Neutrophil (primary cell): ENCODE results near the gene GLRX2.

ENCODE experiments used
- H3K27ac ChIP-seq: fragments of 200-600 bp; sonication (generic); 2 replicates; pipeline ENCODE4 v1.5.1; 2016; ENCODE audit warnings: mild to moderate bottlenecking, moderate library complexity
- H3K27me3 ChIP-seq: fragments of 200-600 bp; sonication (generic); 2 replicates; pipeline ENCODE4 v1.6.0; 2016; ENCODE audit warnings: mild to moderate bottlenecking
- H3K36me3 ChIP-seq: fragments of 200-600 bp; sonication (generic); 2 replicates; pipeline ENCODE4 v1.5.1; 2017
- H3K4me1 ChIP-seq, 2 experiments: fragments of 200-600 bp in 1 of 2; sonication (generic) in 1 of 2; 1 replicate in 1 of 2; 2 replicates in 1 of 2; pipeline versions ENCODE4 v1.5.1 to v1.6.1; 2013 to 2016; ENCODE audit warnings: low read depth in 1 of 2, low read length in 1 of 2, mild to moderate bottlenecking in 1 of 2, moderate library complexity in 1 of 2; ENCODE audit not compliant: control insufficient read depth in 1 of 2, insufficient read depth in 1 of 2
- H3K4me3 ChIP-seq, 2 experiments: fragments of 200-600 bp in 1 of 2; sonication (generic) in 1 of 2; 1 replicate in 1 of 2; 2 replicates in 1 of 2; pipeline ENCODE4 v1.5.1; 2013 to 2016; ENCODE audit warnings: low read depth in 1 of 2, low read length in 1 of 2, mild to moderate bottlenecking in 1 of 2, moderate library complexity in 1 of 2
- H3K9me3 ChIP-seq: fragments of 200-600 bp; sonication (generic); 2 replicates; pipeline ENCODE4 v1.5.1; 2016
- TF ChIP-seq, protein P1 (sequence below): fragments of 200-600 bp; sonication (generic); IDR thresholded peaks from 2 replicates; pipeline ENCODE4 v1.5.1; 2016; ENCODE audit warnings: antibody characterized with exemption

Gene GLRX2

DNA sequence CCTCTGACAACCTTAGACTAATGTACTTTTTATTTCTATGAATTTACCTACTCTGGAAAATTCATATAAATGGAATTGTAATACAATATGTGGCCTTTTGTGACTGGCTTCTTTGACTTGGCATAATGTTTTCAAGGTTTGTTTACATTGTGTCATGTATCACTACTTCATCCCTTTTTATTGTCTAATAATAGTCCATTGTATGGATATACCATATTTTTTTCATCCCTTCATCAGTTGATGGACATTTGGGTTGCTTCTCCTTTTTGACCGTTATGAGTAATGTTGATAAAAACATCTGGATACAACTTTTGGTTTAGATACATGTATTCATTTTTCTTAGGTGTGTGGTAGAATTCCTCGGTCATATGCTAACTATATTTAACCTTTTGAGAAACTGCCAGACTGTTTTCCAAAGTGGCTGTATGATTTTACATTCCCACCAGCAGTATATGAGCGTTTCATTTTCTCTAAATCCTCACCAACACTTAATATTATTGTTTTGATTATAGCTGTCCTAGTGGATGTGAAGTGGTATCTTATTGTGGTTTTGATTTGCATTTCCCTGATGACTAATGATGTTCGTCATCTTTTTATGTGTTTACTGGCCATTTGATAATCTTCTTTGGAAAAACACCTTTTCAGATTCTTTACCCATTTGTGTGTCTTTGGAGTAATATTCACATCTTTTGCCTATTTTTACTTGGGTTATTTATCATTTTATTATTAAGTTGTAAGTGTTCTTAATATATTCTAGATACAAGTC is 42.3 kb downstream of the GLRX2 start:
- no peaks in the 10 kb centered on the region for H3K9me3 ChIP-seq
- H3K27ac ChIP-seq: no peak overlapping the region
- H3K4me1 ChIP-seq: peaks cover 25% of the 10 kb centered on the region in 2 experiments
- TF ChIP-seq, protein P1, sequence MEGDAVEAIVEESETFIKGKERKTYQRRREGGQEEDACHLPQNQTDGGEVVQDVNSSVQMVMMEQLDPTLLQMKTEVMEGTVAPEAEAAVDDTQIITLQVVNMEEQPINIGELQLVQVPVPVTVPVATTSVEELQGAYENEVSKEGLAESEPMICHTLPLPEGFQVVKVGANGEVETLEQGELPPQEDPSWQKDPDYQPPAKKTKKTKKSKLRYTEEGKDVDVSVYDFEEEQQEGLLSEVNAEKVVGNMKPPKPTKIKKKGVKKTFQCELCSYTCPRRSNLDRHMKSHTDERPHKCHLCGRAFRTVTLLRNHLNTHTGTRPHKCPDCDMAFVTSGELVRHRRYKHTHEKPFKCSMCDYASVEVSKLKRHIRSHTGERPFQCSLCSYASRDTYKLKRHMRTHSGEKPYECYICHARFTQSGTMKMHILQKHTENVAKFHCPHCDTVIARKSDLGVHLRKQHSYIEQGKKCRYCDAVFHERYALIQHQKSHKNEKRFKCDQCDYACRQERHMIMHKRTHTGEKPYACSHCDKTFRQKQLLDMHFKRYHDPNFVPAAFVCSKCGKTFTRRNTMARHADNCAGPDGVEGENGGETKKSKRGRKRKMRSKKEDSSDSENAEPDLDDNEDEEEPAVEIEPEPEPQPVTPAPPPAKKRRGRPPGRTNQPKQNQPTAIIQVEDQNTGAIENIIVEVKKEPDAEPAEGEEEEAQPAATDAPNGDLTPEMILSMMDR: no peak
- no peaks in the 10 kb centered on the region for H3K27me3 ChIP-seq
- H3K36me3 ChIP-seq: no peaks in the 10 kb centered on the region
- H3K4me3 ChIP-seq: no peak overlapping the region

- H3K36me3 ChIP-seq: no peaks in the 10 kb centered on the region
- H3K9me3 ChIP-seq: no peaks in the 10 kb centered on the region
- TF ChIP-seq, protein P1: no peak
- peak overlapping the region in 1 of 2 experiments; percentile 82 for H3K4me3 ChIP-seq
- H3K27ac ChIP-seq: no peak overlapping the region
- peaks cover 25% of the 10 kb centered on the region in 2 experiments for H3K4me1 ChIP-seq
- H3K27me3 ChIP-seq: no peaks in the 10 kb centered on the region
These were observed 44.3 kb downstream of the GLRX2 start for GRCh38 chr1:193060938-193061337.

DNA sequence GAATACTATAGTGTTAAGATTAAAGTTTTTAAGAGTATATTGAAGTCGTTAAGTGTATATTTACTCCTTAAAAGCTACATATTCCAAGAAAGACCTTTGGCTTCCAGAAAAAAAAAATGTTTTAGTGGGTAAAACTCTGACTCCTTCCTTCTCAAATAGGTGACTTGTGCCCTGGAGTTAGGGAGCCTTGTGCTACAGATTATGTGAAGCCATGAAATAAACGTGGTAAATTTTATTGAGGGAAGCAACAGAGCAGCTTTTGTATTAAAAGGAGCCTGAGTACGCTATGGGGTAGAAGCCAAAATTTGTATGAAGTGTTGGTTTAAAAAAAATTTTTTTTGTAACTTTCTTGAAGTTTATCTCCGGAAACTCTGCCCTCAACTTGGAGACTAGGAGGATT is 44.8 kb downstream of the GLRX2 start:
- H3K9me3 ChIP-seq: no peaks in the 10 kb centered on the region
- TF ChIP-seq, protein P1: no peak
- peak overlapping the region; percentile 92 for H3K27ac ChIP-seq
- H3K27me3 ChIP-seq: no peaks in the 10 kb centered on the region
- H3K4me1 ChIP-seq: peaks cover 25% of the 10 kb centered on the region in 2 experiments
- H3K4me3 ChIP-seq: peak overlapping the region; percentile 82 to 95
- no peaks in the 10 kb centered on the region for H3K36me3 ChIP-seq

DNA sequence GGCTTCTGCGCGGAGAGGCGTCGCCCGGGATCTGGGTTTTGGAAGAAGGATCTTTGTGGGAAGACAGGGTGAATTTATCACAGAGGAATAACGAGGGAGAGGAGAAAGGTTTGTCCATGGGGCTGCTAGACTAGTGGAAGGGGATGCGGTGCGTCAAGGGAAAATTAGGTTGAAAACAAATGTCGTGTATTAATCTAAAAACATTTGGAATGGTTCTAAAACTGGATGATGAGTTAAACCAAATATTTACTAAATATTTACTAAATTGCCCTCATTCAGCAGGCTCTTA is 45.2 kb downstream of the GLRX2 start:
- no peaks in the 10 kb centered on the region for H3K9me3 ChIP-seq
- H3K27ac ChIP-seq: peak overlapping the region; percentile 92
- peak overlapping the region; percentile 82 to 95 for H3K4me3 ChIP-seq
- H3K4me1 ChIP-seq: peaks cover 25% of the 10 kb centered on the region in 2 experiments
- no peaks in the 10 kb centered on the region for H3K36me3 ChIP-seq
- TF ChIP-seq, protein P1: no peak
- no peaks in the 10 kb centered on the region for H3K27me3 ChIP-seq

DNA sequence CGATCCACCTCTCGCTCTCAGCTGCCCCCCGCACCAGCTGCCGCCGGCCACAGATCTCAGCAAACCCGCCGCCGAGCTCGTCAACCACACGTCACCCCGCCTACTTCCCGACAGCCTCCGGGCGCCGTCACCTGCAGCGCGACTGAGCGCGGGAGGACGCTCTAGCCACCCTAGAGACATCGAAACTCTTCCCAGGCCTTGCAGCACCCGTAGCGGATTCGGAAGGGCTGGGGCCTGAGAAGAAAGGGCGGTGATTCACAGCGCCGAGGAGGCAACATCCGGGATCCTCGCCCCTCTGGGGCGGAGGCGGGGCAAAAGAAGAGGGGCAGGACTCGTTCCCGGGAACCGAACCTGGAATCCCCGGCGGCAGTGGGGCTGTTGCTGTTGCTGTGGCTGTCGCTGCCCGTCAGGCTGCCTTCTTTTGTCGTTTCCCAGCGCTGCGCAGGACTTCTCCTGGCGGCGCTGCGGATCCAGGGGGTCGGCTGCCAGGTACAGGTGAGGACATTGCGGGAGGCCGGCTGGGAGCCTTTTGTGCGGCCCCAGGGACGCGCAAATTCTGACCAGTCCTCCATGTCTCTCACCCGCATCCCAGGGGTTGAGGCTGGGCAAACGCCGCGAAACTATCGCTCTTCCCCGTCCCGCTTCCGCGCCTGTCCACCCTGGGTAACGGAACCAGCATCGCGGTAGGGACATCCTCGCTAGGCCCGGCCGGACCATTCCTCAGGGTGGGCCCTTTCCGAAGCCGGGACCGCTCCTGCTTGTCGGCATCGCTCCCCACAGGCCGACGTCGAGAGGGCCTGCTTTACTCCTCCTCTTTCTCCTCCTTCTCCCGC is 45.7 kb downstream of the GLRX2 start, which contains the start of the genes RO60 and UCHL5:
Gene RO60 (plus strand): TSS at position 331 of the 833 bp plus-strand sequence. CDS start 9,443 bp downstream, outside the sequence.
Gene UCHL5 (minus strand): TSS at position 79 of the 833 bp plus-strand sequence. CDS start 100 bp downstream, outside the sequence.
- H3K9me3 ChIP-seq: no peaks in the 10 kb centered on the region
- peak within 1 kb of the TSS; percentile 92 for H3K27ac ChIP-seq
- H3K36me3 ChIP-seq: no peaks in the 10 kb centered on the region
- peak within 1 kb of the TSS; percentile 82 to 95 for H3K4me3 ChIP-seq
- no peaks in the 10 kb centered on the region for H3K27me3 ChIP-seq
- H3K4me1 ChIP-seq: peaks cover 25% of the 10 kb centered on the region in 2 experiments
- TF ChIP-seq, protein P1: peak; percentile 46
